Measurements from ENCODE around the gene GFM2.

The GFM2 gene

DNA sequence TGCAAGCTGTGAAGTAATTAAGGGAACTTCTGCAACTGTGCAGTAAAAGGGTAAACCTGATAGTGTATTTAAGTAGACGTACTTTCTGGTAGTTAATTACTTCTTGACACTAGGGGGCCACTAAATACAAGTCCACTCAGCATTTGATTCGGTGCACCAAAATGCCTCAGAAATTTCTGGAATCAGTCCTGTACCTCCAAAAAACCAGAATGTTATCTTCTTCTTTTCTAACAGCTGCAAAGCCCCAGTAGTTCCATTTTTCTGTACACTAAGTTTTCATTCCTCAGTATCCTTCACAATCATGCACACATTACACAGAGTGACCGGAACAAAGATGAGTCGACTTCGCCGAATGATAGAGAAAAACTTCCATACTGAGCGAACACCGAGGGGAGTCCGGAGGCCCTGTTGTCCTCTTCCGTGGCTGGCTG lies 484 bp downstream of the GFM2 start:
- Histone ChIP-seq H3K9ac (ENCODE audit: low read depth, low read length) (peak overlapping the region; percentile 66), H3K4me1 (ENCODE audit: insufficient read depth, low read length) (peaks cover 47% of the 10 kb centered on the region), H4K20me1 (ENCODE audit: insufficient read depth, low read length) (peaks cover 5% of the 10 kb centered on the region), H3K36me3 (ENCODE audit: insufficient read depth, low read length) (peaks cover 52% of the 10 kb centered on the region), H3K27me3 (ENCODE audit: insufficient read depth, low read length, poor library complexity) (no peaks in the 10 kb centered on the region), H3K27ac (ENCODE audit: low read length) (peak overlapping the region; percentile 76), H3K4me3 (ENCODE audit: low read depth in 1 of 2, low read length in 2 of 2) (peak overlapping the region; percentile 90 to 91), H2AFZ (ENCODE audit: low read depth, low read length) (peak overlapping the region; percentile 94), H3K4me2 (ENCODE audit: insufficient read depth, low read length) (peak overlapping the region; percentile 91), H3K9me3 (ENCODE audit: insufficient read depth, low read length, severe bottlenecking) (no peaks in the 10 kb centered on the region), H3K79me2 (ENCODE audit: insufficient read depth, low read length) (peaks cover 72% of the 10 kb centered on the region)
- DNase-seq (peak; percentile 22), ATAC-seq (ENCODE audit: insufficient read depth, low read depth) (peak; percentile 46)
- TF ChIP-seq, protein P1, sequence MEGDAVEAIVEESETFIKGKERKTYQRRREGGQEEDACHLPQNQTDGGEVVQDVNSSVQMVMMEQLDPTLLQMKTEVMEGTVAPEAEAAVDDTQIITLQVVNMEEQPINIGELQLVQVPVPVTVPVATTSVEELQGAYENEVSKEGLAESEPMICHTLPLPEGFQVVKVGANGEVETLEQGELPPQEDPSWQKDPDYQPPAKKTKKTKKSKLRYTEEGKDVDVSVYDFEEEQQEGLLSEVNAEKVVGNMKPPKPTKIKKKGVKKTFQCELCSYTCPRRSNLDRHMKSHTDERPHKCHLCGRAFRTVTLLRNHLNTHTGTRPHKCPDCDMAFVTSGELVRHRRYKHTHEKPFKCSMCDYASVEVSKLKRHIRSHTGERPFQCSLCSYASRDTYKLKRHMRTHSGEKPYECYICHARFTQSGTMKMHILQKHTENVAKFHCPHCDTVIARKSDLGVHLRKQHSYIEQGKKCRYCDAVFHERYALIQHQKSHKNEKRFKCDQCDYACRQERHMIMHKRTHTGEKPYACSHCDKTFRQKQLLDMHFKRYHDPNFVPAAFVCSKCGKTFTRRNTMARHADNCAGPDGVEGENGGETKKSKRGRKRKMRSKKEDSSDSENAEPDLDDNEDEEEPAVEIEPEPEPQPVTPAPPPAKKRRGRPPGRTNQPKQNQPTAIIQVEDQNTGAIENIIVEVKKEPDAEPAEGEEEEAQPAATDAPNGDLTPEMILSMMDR (IDR thresholded peaks at IDR 0.05; ENCODE audit: borderline replicate concordance, extremely low read depth, low read length, poor library complexity, severe bottlenecking), result peak; percentile 63
- no peak for TF ChIP-seq EZH2 (IDR thresholded peaks at IDR 0.05; ENCODE audit: borderline replicate concordance, low read depth, low read length, severe bottlenecking)

DNA sequence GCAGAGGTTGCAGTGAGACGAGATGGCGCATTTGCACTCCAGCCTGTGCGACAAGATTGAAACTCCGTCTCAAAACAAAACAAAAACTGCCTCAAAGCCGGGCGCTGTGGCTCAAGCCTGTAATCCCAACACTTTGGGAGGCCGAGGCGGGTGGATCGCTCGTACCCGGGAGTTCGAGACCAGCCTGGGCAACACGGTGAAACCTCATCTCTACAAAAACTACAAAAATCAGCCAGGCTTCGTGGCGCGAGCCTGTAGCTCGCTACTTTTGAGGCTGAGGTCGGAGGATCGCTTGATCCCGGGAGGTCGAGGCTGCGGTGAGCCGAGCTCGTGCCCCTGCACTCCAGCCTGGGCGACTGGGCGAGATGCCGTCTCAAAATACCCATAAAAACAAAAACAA lies 988 bp downstream of the GFM2 start:
- ATAC-seq (ENCODE audit: insufficient read depth, low read depth), result no peak
- TF ChIP-seq EZH2 (IDR thresholded peaks at IDR 0.05; ENCODE audit: borderline replicate concordance, low read depth, low read length, severe bottlenecking), result no peak
- TF ChIP-seq, protein P1 (IDR thresholded peaks at IDR 0.05; ENCODE audit: borderline replicate concordance, extremely low read depth, low read length, poor library complexity, severe bottlenecking), result no peak

DNA sequence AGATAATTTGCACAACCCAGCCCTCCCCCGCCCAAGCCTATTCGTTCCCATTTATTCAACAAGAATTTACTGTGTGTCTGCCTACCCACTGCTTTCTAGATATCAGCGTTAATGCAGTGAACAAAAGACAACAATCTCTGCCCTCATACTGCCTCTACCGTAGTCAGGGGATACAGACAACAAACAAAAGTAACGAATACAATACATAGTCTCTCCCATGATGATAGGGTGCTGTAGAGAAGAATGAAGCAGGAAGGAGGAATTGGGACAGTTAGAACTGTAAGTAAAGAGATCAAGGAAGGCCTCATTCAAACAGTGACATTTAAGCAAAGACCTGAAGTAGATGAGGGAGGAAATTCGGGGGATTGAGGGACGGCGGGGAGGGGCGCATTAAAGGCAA lies 1.7 kb downstream of the GFM2 start:
- peak overlapping the region; percentile 66 for H3K9ac ChIP-seq (ENCODE audit: low read depth, low read length)
- H3K4me3 ChIP-seq (ENCODE audit: low read depth in 1 of 2, low read length in 2 of 2), result peak overlapping the region in 1 of 2 experiments; percentile 90; a peak in 2 of 4 replicates
- H3K27me3 ChIP-seq (ENCODE audit: insufficient read depth, low read length, poor library complexity), result no peaks in the 10 kb centered on the region
- H3K9me3 ChIP-seq (ENCODE audit: insufficient read depth, low read length, severe bottlenecking), result no peaks in the 10 kb centered on the region
- no peak for DNase-seq
- H4K20me1 ChIP-seq (ENCODE audit: insufficient read depth, low read length), result peaks cover 5% of the 10 kb centered on the region
- H3K36me3 ChIP-seq (ENCODE audit: insufficient read depth, low read length), result peaks cover 51% of the 10 kb centered on the region
- H3K4me2 ChIP-seq (ENCODE audit: insufficient read depth, low read length), result peak overlapping the region; percentile 91
- H3K79me2 ChIP-seq (ENCODE audit: insufficient read depth, low read length), result peaks cover 72% of the 10 kb centered on the region
- peaks cover 47% of the 10 kb centered on the region for H3K4me1 ChIP-seq (ENCODE audit: insufficient read depth, low read length)
- H3K27ac ChIP-seq (ENCODE audit: low read length), result peak overlapping the region; percentile 2; the same call in 1 of the 2 replicates
- no peak for ATAC-seq (ENCODE audit: insufficient read depth, low read depth)
- H2AFZ ChIP-seq (ENCODE audit: low read depth, low read length), result no peak overlapping the region
- TF ChIP-seq, protein P1 (IDR thresholded peaks at IDR 0.05; ENCODE audit: borderline replicate concordance, extremely low read depth, low read length, poor library complexity, severe bottlenecking), result no peak
- TF ChIP-seq EZH2 (IDR thresholded peaks at IDR 0.05; ENCODE audit: borderline replicate concordance, low read depth, low read length, severe bottlenecking), result no peak

More for the DNA sequence above, 988 bp downstream of the GFM2 start:
- H3K4me2 ChIP-seq (ENCODE audit: insufficient read depth, low read length), result peak overlapping the region; percentile 91
- peaks cover 52% of the 10 kb centered on the region for H3K36me3 ChIP-seq (ENCODE audit: insufficient read depth, low read length)
- H3K9ac ChIP-seq (ENCODE audit: low read depth, low read length), result peak overlapping the region; percentile 66
- DNase-seq, result no peak
- H4K20me1 ChIP-seq (ENCODE audit: insufficient read depth, low read length), result peaks cover 5% of the 10 kb centered on the region
- H3K9me3 ChIP-seq (ENCODE audit: insufficient read depth, low read length, severe bottlenecking), result no peaks in the 10 kb centered on the region
- H3K4me3 ChIP-seq (ENCODE audit: low read depth in 1 of 2, low read length in 2 of 2), result peak overlapping the region; percentile 90 to 91
- H3K27me3 ChIP-seq (ENCODE audit: insufficient read depth, low read length, poor library complexity), result no peaks in the 10 kb centered on the region
- H3K4me1 ChIP-seq (ENCODE audit: insufficient read depth, low read length), result peaks cover 47% of the 10 kb centered on the region
- H3K79me2 ChIP-seq (ENCODE audit: insufficient read depth, low read length), result peaks cover 72% of the 10 kb centered on the region
- H2AFZ ChIP-seq (ENCODE audit: low read depth, low read length), result no peak overlapping the region
- peak overlapping the region; percentile 76 for H3K27ac ChIP-seq (ENCODE audit: low read length)

Measured in DND-41 (cell line).